Panc1 (cell line): Measurements from ENCODE around the gene PTGDS. TPM values are rescaled to one million over a fixed set of nuclear protein-coding genes. Genes with fewer than 3 reads are reported as not detected.

ENCODE experiments used
- ATAC-seq: fragments of 200-7000 bp; cut with Tn5 transposase; 2 replicates; pipeline ENCODE4 v1.9.1; 2020; ENCODE audit warnings: mild to moderate bottlenecking, moderate library complexity
- BruUV-seq: library from RNA; stranded (reverse); fragments of 400-500 nt; replicated peaks from 2 replicates; lab custom pipeline; 2021; lab: Mats Ljungman, UMichigan
- CTCF ChIA-PET: fragments of 300-600 bp; sonication (Branson Sonifier 250); formaldehyde crosslinking; loops from one replicate; lab custom pipeline; 2022; ENCODE audit warnings: antibody characterized with exemption; lab: Charles Lee
- POLR2A ChIA-PET: fragments of 300-600 bp; sonication (Branson Sonifier 250); formaldehyde crosslinking; loops from one replicate; lab custom pipeline; 2022; ENCODE audit warnings: antibody characterized with exemption; lab: Charles Lee
- DNase-seq: peaks from one replicate; pipeline ENCODE4 v3.0.0-alpha.2; 2010; ENCODE audit warnings: low read depth, low spot score
- H3K27ac ChIP-seq: 2 replicates; pipeline ENCODE4 v1.5.1; 2011; ENCODE audit warnings: mild to moderate bottlenecking, low read length, inconsistent platforms
- H3K27me3 ChIP-seq: fragments of 200-500 bp; sonication (Bioruptor generic); 2 replicates; pipeline ENCODE4 v1.6.0; 2014; ENCODE audit warnings: low read length, inconsistent platforms; ENCODE audit not compliant: control insufficient read depth, insufficient read depth
- H3K36me3 ChIP-seq: fragments of 200-500 bp; sonication (Bioruptor generic); 2 replicates; pipeline ENCODE4 v1.5.1; 2014; ENCODE audit warnings: inconsistent platforms, mild to moderate bottlenecking, low read length, moderate library complexity; ENCODE audit not compliant: control insufficient read depth, insufficient read depth
- H3K4me1 ChIP-seq: 2 replicates; pipeline ENCODE4 v1.5.1; 2011; ENCODE audit warnings: inconsistent platforms, mild to moderate bottlenecking, low read length, moderate library complexity; ENCODE audit not compliant: control insufficient read depth, insufficient read depth
- H3K4me3 ChIP-seq, 2 experiments: 2 replicates each; pipeline ENCODE4 v1.5.1; 2011 to 2012; ENCODE audit warnings: low read depth in 2 of 2, low read length in 2 of 2, mild to moderate bottlenecking in 2 of 2, inconsistent platforms in 1 of 2, moderate library complexity in 1 of 2
- H3K9me3 ChIP-seq: fragments of 200-500 bp; sonication (Bioruptor generic); 2 replicates; pipeline ENCODE4 v1.5.1; 2014; ENCODE audit warnings: low read depth, mild to moderate bottlenecking, inconsistent platforms, low read length, moderate library complexity; ENCODE audit not compliant: control insufficient read depth, insufficient read depth
- CTCF ChIP-seq: fragments of 450-650 bp; IDR thresholded peaks from 2 replicates; pipeline ENCODE4 v1.5.1; 2017; ENCODE audit warnings: mild to moderate bottlenecking
- POLR2AphosphoS5 ChIP-seq: IDR thresholded peaks from 2 replicates; pipeline ENCODE4 v1.6.1; 2012; ENCODE audit warnings: mild to moderate bottlenecking, low read depth, low read length, moderate library complexity
- REST ChIP-seq, 2 experiments: IDR thresholded peaks; 2 replicates each; pipeline ENCODE4 v1.6.1; 2011 to 2012; ENCODE audit warnings: low read depth in 2 of 2, control low read depth in 1 of 2, low read length in 1 of 2, mild to moderate bottlenecking in 1 of 2, moderate library complexity in 1 of 2; ENCODE audit not compliant: insufficient read depth in 1 of 2
- SIN3A ChIP-seq: IDR thresholded peaks from 2 replicates; pipeline ENCODE4 v1.6.1; 2012; ENCODE audit warnings: low read depth, mild to moderate bottlenecking, low read length, moderate library complexity, borderline replicate concordance; ENCODE audit not compliant: insufficient read depth
- TCF7L2 ChIP-seq: IDR thresholded peaks from 2 replicates; pipeline ENCODE4 v1.6.1; 2011; ENCODE audit warnings: mild to moderate bottlenecking, low read depth, low read length, inconsistent platforms
- in situ Hi-C: cut with HindIII; loops from 2 replicates; pipeline ENCODE4 v1.10.0; 2016; ENCODE audit warnings: low sequenced_read_pairs, low pct_unique_long_range_greater_than_20kb
- intact Hi-C: fragments of 100-400 bp; cut with micrococcal nuclease; formaldehyde crosslinking; loops from one replicate; pipeline ENCODE4 v1.10.0; 2022; ENCODE audit not compliant: unreplicated experiment
- total RNA-seq: library from RNA; stranded (reverse); gene quantifications from one replicate; pipeline ENCODE4 v1.2.1, GENCODE V29; 2021; ENCODE audit not compliant: unreplicated experiment

The PTGDS gene
- total RNA-seq, 1 experiment from 2014 or later, result 13.7 TPM

- Histone ChIP-seq H3K4me1 (peaks cover under 1% of the 10 kb centered on the region; the same call in 1 of the 2 replicates), H3K27me3 (no peaks in the 10 kb centered on the region), H3K27ac (no peak overlapping the region), H3K36me3 (no peaks in the 10 kb centered on the region), H3K9me3 (no peaks in the 10 kb centered on the region), H3K4me3 (no peak overlapping the region)
- DNase-seq, result no peak
- CTCF ChIA-PET, result no interaction called here
- intact Hi-C loops (no loop called here), in situ Hi-C loops (no loop called here)
- ATAC-seq, result no peak
- POLR2A ChIA-PET, result no interaction called here
- TF ChIP-seq POLR2AphosphoS5, result no peak
- no peak for TF ChIP-seq CTCF
- no peak for TF ChIP-seq REST (IDR thresholded peaks at IDR 0.05; ENCODE audit: insufficient read depth in 1 of 2, low read depth in 2 of 2, low read length in 1 of 2)
- no peak for TF ChIP-seq TCF7L2
- no peak for TF ChIP-seq SIN3A
- BruUV-seq, result no TSS peak
Observed at GRCh38 chr9:136955943-136956335, 21.4 kb upstream of the PTGDS start.

- H3K27ac ChIP-seq, result no peak overlapping the region
- H3K36me3 ChIP-seq, result no peaks in the 10 kb centered on the region
- ChIA-PET POLR2A (no interaction called here), CTCF (no interaction called here)
- intact Hi-C loops (no loop called here), in situ Hi-C loops (no loop called here)
- no peak for ATAC-seq
- no peak overlapping the region for H3K4me3 ChIP-seq
- TF ChIP-seq SIN3A, result no peak
- no peak for TF ChIP-seq TCF7L2
- no peak for TF ChIP-seq REST (IDR thresholded peaks at IDR 0.05; ENCODE audit: insufficient read depth in 1 of 2, low read depth in 2 of 2, low read length in 1 of 2)
- no peak for TF ChIP-seq POLR2AphosphoS5
- TF ChIP-seq CTCF, result no peak
- no peaks in the 10 kb centered on the region for H3K9me3 ChIP-seq
- no peaks in the 10 kb centered on the region for H3K27me3 ChIP-seq
- no peak for DNase-seq
- no TSS peak for BruUV-seq
- H3K4me1 ChIP-seq, result no peaks in the 10 kb centered on the region
Observed at GRCh38 chr9:136956604-136957003, 20.7 kb upstream of the PTGDS start.
